Glomerular visceral epithelial cell (primary cell): ENCODE data around the gene ACER1.

Experiments
- DNase-seq: peaks from one replicate; pipeline ENCODE4 v3.0.0-alpha.2; 2016; ENCODE audit errors: extremely low spot score

The ACER1 gene

GRCh38 chr19:6267552-6268381 is 65.6 kb downstream of the ACER1 start:
- DNase-seq: no peak

DNA sequence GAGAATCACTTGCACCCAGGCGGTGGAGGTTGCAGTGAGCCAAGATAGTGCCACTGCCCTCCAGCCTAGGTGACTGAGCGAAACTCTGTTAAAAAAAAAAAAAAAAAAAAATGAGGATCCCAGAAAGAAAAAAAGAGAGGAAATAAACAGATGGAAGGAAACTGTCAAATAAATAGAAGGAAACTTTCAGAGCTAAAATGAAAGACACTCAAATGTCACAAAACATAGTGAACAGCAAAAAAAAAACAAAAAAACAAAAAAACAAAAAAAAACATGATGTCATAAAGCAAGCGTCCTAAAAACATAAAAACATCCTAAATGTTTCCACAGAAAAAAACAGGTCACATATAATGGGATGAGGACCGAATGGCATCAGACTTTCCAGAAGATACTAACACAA is 68.6 kb downstream of the ACER1 start:
- no peak for DNase-seq

GRCh38 chr19:6263735-6264444 is 69.5 kb downstream of the ACER1 start:
- DNase-seq: no peak

DNA sequence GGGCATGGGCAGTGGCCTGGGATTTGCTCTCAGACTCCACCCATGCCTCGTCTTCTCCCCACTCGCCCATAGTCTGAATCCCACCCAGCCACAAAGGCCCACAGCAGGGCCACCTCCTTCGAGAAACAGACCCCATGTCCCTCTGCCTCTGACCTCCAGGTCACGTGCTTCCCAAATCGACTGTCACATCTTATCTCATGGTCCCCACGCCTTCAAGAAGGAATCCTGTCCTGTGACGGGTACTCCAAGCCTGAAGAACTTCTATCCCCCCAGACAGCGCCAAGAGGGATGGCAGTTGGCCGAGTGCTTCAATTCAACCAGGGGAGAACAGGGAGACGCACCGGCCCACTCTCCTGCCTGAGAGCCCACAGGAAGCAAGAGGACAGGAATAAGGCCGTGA is 70.1 kb downstream of the ACER1 start:
- no peak for DNase-seq

- DNase-seq: no peak
These were observed 70.9 kb downstream of the ACER1 start for GRCh38 chr19:6262519-6262918.

GRCh38 chr19:6261883-6262282 is 71.5 kb downstream of the ACER1 start:
- no peak for DNase-seq

DNA sequence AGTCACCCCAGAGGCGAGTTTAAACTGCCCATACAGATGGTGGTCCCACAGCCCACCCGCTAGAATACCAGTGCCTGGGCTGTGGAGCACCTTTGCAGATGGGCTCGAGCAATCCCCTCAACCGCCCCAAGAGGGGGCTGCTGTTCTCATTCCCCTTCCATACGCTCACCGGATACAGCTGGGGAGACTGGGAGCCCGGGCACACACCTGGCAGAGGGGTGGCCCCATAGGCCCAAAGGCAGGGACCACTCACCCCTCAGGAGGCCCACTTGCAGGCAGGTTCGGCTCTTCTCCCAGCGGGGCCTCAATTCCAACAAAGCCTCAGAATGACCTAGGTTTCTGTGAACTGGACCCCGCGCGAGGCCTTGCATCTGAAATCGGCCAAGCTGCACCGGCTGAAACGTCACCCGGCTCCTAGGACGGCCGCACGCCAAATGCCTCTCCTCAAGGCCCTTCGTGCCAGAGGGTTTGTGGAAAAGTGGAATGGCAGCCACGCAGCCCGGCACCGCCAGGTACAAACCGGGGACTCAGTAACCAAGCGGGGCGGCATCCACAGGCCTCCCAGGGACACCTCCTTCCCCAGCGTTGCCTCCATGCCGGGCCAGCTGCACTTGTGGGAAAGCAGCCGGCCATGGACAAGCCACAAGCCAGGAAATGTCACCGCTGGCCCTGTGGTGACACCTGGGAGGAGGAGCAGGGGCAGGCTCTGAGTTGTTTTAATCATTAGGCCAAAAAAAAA is 72.3 kb downstream of the ACER1 start:
- DNase-seq: peak; percentile 24

DNA sequence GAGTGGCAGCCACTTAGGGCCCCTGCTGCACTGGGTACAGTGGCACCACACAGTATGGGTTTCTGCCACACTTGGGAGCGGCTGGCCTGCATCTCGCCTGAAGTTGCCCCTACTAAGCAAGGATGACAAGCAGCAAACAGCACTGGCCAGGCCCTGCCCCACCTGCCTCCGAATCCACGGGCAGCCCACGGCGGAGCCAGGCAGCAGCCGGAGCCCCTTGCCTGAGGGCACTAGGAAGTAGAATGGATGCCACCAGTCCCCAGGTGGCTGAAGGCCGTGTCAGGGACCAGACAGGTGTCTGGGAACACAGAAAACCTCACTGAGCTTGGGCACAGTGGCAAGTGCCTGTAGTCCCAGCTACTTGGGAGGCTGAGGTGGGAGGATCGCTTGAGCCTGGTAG is 73.0 kb downstream of the ACER1 start:
- DNase-seq: no peak

DNA sequence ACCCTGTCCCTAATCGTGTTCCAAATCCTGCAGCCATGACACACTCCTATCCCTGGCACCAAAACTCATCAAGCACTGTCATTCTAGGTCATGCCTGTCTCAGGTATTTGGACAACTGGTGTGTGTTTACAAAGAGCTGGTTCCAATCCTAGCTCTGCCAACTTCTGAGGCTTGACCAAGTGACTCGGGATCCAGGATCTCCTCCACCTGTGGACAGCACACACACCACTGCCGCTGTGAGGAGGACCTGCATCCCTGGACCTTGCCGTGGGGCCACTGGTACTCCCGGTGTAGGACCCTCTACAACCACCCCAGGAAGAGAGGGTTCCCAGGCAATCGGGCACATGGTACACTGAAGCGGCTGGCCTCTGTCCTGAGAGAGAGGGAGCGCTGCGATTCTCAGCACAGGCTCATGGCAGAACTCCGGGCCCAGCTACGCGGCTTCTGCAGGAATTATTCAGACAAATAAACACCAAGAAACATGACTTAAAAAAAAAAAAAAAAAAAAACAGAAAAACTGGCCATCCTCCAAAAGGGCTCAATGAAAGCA is 74.0 kb downstream of the ACER1 start:
- no peak for DNase-seq

GRCh38 chr19:6258812-6259311 is 74.5 kb downstream of the ACER1 start:
- DNase-seq: no peak
